Endodermal cell (in vitro differentiated cells): Measurements from ENCODE around the gene RAVER1. TPM values are rescaled to one million over a fixed set of nuclear protein-coding genes. Genes with fewer than 3 reads are reported as not detected.

ENCODE experiments used
- DNase-seq: peaks from one replicate; pipeline ENCODE4 v3.0.0-alpha.2; 2017
- H3K27ac ChIP-seq: 2 replicates; pipeline ENCODE4 v1.5.1; 2013; ENCODE audit warnings: mild to moderate bottlenecking, low read depth, low read length, moderate library complexity
- H3K27me3 ChIP-seq: 2 replicates; pipeline ENCODE4 v1.6.1; 2013; ENCODE audit warnings: mild to moderate bottlenecking, low read length, moderate library complexity; ENCODE audit not compliant: insufficient read depth, control insufficient read depth, poor library complexity, severe bottlenecking
- H3K36me3 ChIP-seq: 2 replicates; pipeline ENCODE4 v1.7.0; 2013; ENCODE audit warnings: mild to moderate bottlenecking, low read length, moderate library complexity; ENCODE audit not compliant: control insufficient read depth, insufficient read depth
- H3K4me1 ChIP-seq: one replicate; pipeline ENCODE4 v1.7.0; 2013; ENCODE audit warnings: low read length; ENCODE audit not compliant: control insufficient read depth, insufficient read depth
- H3K4me3 ChIP-seq: 2 replicates; pipeline ENCODE4 v1.5.1; 2013; ENCODE audit warnings: mild to moderate bottlenecking, low read length, moderate library complexity
- H3K9ac ChIP-seq: 2 replicates; pipeline ENCODE4 v1.6.1; 2013; ENCODE audit warnings: mild to moderate bottlenecking, low read length, moderate library complexity; ENCODE audit not compliant: poor library complexity, severe bottlenecking; ENCODE audit errors: extremely low read depth
- H3K9me3 ChIP-seq: 2 replicates; pipeline ENCODE4 v1.6.1; 2013; ENCODE audit warnings: mild to moderate bottlenecking, low read length, moderate library complexity; ENCODE audit not compliant: control insufficient read depth
- H3K27ac Mint-ChIP-seq: 2 replicates; pipeline ENCODE4 v1.8.0; 2020; ENCODE audit warnings: mixed read lengths
- H3K27me3 Mint-ChIP-seq: 2 replicates; pipeline ENCODE4 v1.8.0; 2021; ENCODE audit warnings: mild to moderate bottlenecking, mixed read lengths; ENCODE audit not compliant: insufficient read depth
- H3K36me3 Mint-ChIP-seq: 2 replicates; pipeline ENCODE4 v1.8.0; 2020; ENCODE audit warnings: low read depth, mixed read lengths
- H3K4me1 Mint-ChIP-seq: 2 replicates; pipeline ENCODE4 v1.8.0; 2020; ENCODE audit warnings: mixed read lengths
- H3K4me3 Mint-ChIP-seq: 2 replicates; pipeline ENCODE4 v1.8.0; 2020; ENCODE audit warnings: mild to moderate bottlenecking, moderate library complexity, mixed read lengths
- H3K9me3 Mint-ChIP-seq: 2 replicates; pipeline ENCODE4 v1.8.0; 2020; ENCODE audit warnings: mild to moderate bottlenecking, mixed read lengths
- WGBS, 2 experiments: methylation state at CpG; one replicate each; pipeline versions ENCODE4 v1.1.5 to v1.1.7; 2013; ENCODE audit warnings: missing lambda C conversion rate in 2 of 2, mixed read lengths in 1 of 2; ENCODE audit not compliant: insufficient coverage in 1 of 2, insufficient read length in 1 of 2; 5-methylcytosine and 5-hydroxymethylcytosine counted together
- total RNA-seq, 2 donors: library from RNA; stranded (reverse); fragmentation: NEBNext Ultra II Directional in 1 of 2; extraction: Animal tissue kit (Norgen Biotek cat#: 25700) in 1 of 2; gene quantifications; 2 replicates in 1 of 2; 3 replicates in 1 of 2; pipeline ENCODE4 v1.2.1, GENCODE V29; 2021
- TF ChIP-seq, protein P1 (sequence below): fragments of 200-600 bp; sonication (generic); conservative IDR thresholded peaks from 2 replicates; pipeline ENCODE4 v1.5.0; 2021; ENCODE audit warnings: antibody characterized with exemption, mild to moderate bottlenecking

The RAVER1 gene
- total RNA-seq, 2 donors from 2014 or later: 53.1 to 64.7 TPM

- no peaks in the 10 kb centered on the region for H3K27me3 ChIP-seq
- Mint-ChIP-seq H3K36me3 (peaks cover 43% of the 10 kb centered on the region), H3K27me3 (no peaks in the 10 kb centered on the region), H3K9me3 (no peaks in the 10 kb centered on the region), H3K4me3 (no peak overlapping the region), H3K4me1 (peaks cover 7% of the 10 kb centered on the region), H3K27ac (no peak overlapping the region)
- no peak overlapping the region for H3K27ac ChIP-seq
- DNase-seq: no peak
- TF ChIP-seq, protein P1, sequence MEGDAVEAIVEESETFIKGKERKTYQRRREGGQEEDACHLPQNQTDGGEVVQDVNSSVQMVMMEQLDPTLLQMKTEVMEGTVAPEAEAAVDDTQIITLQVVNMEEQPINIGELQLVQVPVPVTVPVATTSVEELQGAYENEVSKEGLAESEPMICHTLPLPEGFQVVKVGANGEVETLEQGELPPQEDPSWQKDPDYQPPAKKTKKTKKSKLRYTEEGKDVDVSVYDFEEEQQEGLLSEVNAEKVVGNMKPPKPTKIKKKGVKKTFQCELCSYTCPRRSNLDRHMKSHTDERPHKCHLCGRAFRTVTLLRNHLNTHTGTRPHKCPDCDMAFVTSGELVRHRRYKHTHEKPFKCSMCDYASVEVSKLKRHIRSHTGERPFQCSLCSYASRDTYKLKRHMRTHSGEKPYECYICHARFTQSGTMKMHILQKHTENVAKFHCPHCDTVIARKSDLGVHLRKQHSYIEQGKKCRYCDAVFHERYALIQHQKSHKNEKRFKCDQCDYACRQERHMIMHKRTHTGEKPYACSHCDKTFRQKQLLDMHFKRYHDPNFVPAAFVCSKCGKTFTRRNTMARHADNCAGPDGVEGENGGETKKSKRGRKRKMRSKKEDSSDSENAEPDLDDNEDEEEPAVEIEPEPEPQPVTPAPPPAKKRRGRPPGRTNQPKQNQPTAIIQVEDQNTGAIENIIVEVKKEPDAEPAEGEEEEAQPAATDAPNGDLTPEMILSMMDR: no peak
- no peaks in the 10 kb centered on the region for H3K9me3 ChIP-seq
- H3K4me1 ChIP-seq: peaks cover 3% of the 10 kb centered on the region
- H3K4me3 ChIP-seq: no peak overlapping the region
- 96 to 100% methylated on average over 2 to 7 of the region's 7 CpGs for WGBS, 2 experiments
- peaks cover 38% of the 10 kb centered on the region for H3K36me3 ChIP-seq
- no peak overlapping the region for H3K9ac ChIP-seq
Observed at GRCh38 chr19:10327793-10328192, 5.5 kb downstream of the RAVER1 start.

DNA sequence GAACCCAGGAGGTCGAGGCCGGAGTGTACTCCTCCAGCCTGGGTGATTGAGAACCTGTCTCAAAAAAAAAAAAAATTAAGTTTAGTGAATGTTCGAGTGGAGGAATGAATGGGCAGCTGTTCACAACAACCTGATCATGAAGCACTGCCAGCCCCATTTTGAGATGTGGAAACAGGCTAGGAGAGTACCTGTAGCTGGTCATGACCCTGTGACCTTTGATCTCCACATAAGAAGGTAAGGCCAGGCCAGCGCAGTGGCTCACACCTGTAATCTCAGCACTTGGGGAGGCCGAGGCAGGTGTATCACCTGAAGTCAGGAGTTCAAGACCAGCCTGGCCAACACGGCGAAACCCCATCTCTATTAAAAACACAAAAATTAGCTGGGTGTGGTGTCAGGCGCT lies 7.6 kb downstream of the RAVER1 start:
- TF ChIP-seq, protein P1: no peak
- H3K4me1 ChIP-seq: no peaks in the 10 kb centered on the region
- 95 to 96% methylated on average over 5 to 8 of the region's 8 CpGs for WGBS, 2 experiments
- Mint-ChIP-seq H3K36me3 (peaks cover 51% of the 10 kb centered on the region), H3K4me1 (no peaks in the 10 kb centered on the region), H3K27me3 (no peaks in the 10 kb centered on the region), H3K9me3 (no peaks in the 10 kb centered on the region), H3K4me3 (no peak overlapping the region), H3K27ac (no peak overlapping the region)
- H3K36me3 ChIP-seq: peaks cover 54% of the 10 kb centered on the region
- DNase-seq: no peak
- H3K4me3 ChIP-seq: no peak overlapping the region
- no peaks in the 10 kb centered on the region for H3K27me3 ChIP-seq
- H3K27ac ChIP-seq: no peak overlapping the region
- no peaks in the 10 kb centered on the region for H3K9me3 ChIP-seq
- no peak overlapping the region for H3K9ac ChIP-seq

DNA sequence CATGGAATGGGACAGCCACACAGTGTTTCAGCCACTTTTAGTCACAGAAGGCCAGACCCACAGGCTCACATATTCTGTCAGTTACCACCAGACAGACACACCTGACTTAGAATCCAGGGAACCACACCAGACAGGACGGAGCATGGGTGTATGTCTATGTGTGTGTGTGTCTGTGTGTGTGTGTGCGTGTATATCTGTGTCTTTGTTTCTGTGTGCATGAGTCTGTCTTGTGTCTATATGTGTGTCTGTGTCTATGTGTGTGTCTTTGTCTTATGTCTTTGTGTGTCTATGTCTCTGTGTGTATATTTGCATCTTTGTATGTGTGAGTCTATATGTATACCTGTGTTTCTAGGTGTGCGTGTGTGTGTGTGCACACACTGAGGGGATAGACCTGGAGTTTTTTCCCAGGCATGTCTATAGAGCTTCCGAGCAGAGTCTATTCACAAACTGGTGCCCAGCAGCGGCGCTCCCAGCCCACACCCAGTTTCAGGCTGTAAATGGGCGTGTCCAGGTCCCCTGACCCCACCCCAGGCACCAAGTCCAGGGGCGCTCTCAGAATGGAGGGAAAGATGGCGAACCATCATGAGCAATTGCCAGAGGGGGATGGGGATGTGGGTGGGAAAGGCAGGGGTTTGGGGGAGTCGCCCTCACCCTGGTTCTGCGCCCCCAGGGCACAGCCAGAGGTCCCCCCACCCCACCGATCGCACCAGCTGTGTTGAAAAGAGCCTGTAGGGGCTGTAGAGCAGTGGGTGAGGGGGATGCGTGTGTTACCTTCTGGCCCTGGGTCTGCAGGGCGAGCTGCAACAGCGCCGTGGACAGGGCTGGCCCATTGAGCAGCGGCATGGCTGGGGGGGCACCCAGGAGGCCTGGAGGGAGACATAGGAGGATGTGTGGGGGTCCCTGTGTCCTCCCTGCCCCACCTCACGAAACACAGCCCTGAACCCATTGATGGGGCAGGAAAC lies 11.2 kb downstream of the RAVER1 start:
- H3K36me3 Mint-ChIP-seq: peaks cover 38% of the 10 kb centered on the region
- H3K9me3 Mint-ChIP-seq: no peaks in the 10 kb centered on the region
- no peaks in the 10 kb centered on the region for H3K4me1 Mint-ChIP-seq
- H3K4me3 Mint-ChIP-seq: no peak overlapping the region
- no peak overlapping the region for H3K4me3 ChIP-seq
- no peak for DNase-seq
- 90 to 95% methylated on average over 11 to 19 of the region's 19 CpGs for WGBS, 2 experiments
- no peak overlapping the region for H3K9ac ChIP-seq
- H3K36me3 ChIP-seq: peaks cover 49% of the 10 kb centered on the region
- no peaks in the 10 kb centered on the region for H3K4me1 ChIP-seq
- H3K27ac ChIP-seq: no peak overlapping the region
- H3K27me3 ChIP-seq: no peaks in the 10 kb centered on the region
- no peak overlapping the region for H3K27ac Mint-ChIP-seq
- no peaks in the 10 kb centered on the region for H3K9me3 ChIP-seq
- H3K27me3 Mint-ChIP-seq: no peaks in the 10 kb centered on the region
- TF ChIP-seq, protein P1: no peak
